ENCODE results near the gene TMEM63A.

DNA sequence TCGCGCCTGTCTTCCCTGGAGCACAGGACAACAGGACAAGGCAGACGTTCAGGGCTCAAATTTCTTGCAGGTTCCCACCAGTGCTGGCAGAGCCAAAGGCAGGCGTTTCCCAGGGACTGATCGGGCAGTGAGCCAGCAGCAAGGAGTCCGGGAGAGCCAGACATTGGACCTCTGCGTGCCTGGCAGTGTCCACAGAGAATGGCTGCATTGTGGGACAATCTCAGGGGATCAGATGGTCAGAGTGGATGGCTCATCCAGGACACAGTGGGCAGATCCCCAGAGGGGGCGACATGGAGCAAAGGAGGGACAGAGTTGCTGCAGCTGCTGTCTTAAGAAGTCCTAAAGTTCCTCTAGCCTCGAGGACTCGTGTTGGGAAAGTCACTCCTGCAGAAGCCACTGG, 4.6 kb downstream of the TMEM63A start:
- TF ChIP-seq POLR2AphosphoS5 (IDR thresholded peaks at IDR 0.05) (no peak), POLR2A (IDR thresholded peaks at IDR 0.05) (no peak), EP300 (IDR thresholded peaks at IDR 0.05; ENCODE audit: low read depth) (no peak)
- TF ChIP-seq, protein P1, sequence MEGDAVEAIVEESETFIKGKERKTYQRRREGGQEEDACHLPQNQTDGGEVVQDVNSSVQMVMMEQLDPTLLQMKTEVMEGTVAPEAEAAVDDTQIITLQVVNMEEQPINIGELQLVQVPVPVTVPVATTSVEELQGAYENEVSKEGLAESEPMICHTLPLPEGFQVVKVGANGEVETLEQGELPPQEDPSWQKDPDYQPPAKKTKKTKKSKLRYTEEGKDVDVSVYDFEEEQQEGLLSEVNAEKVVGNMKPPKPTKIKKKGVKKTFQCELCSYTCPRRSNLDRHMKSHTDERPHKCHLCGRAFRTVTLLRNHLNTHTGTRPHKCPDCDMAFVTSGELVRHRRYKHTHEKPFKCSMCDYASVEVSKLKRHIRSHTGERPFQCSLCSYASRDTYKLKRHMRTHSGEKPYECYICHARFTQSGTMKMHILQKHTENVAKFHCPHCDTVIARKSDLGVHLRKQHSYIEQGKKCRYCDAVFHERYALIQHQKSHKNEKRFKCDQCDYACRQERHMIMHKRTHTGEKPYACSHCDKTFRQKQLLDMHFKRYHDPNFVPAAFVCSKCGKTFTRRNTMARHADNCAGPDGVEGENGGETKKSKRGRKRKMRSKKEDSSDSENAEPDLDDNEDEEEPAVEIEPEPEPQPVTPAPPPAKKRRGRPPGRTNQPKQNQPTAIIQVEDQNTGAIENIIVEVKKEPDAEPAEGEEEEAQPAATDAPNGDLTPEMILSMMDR (IDR thresholded peaks at IDR 0.05) = peak; percentile 33 to 52 (median 42)

Measured in transverse colon (tissue), 4 donors.